Stimulated activated naive CD8-positive, alpha-beta T cell treated with anti-CD3 and anti-CD28 coated beads, Interleukin-15, Interleukin-2, amounts not matched to agents 100 U/mL and 50 U/mL, for 24 hours (primary cell): ENCODE results near the gene SNIP1.
"Not testable (repeated sequence)": the region's sequence is repeated elsewhere in the genome, so short reads cannot be mapped to it uniquely, and the experiment has no call there.

ENCODE experiments used
- ATAC-seq: fragments of 150-1000 bp; cut with Tn5 transposase; one replicate; pipeline ENCODE4 v1.10.0; 2021
- DNase-seq: peaks from one replicate; pipeline ENCODE4 v3.0.0; 2021

Gene SNIP1

GRCh38 chr1:37514350-37515184 lies 39.5 kb downstream of the SNIP1 start, which contains the start of gene MEAF6:
TSS of gene MEAF6 (minus strand) at chr1:37514766. CDS start at chr1:37514746, 20 bp downstream.
- DNase-seq = peak; percentile 88

GRCh38 chr1:37513795-37514349 lies 40.2 kb downstream of the SNIP1 start:
- peak; percentile 72 for DNase-seq
- ATAC-seq = peak; percentile 55

More at GRCh38 chr1:37514350-37515184, 39.5 kb downstream of the SNIP1 start, which contains the start of gene MEAF6:
- ATAC-seq = peak; percentile 91

GRCh38 chr1:37509181-37509580 lies 44.9 kb downstream of the SNIP1 start:
- DNase-seq = no peak
- no peak for ATAC-seq

- DNase-seq (no peak), ATAC-seq (no peak)
These were observed 47.4 kb downstream of the SNIP1 start for GRCh38 chr1:37506740-37507139.

- not testable (repeated sequence) for ATAC-seq, DNase-seq
These were observed 51.3 kb downstream of the SNIP1 start for GRCh38 chr1:37502791-37503190.

- DNase-seq = no peak
- no peak for ATAC-seq
These were observed 52.0 kb downstream of the SNIP1 start for GRCh38 chr1:37502104-37502503.

- no peak for ATAC-seq
- no peak for DNase-seq
These were observed 52.4 kb downstream of the SNIP1 start for GRCh38 chr1:37501661-37502060.

GRCh38 chr1:37498872-37499617 lies 55.0 kb downstream of the SNIP1 start:
- DNase-seq (no peak), ATAC-seq (no peak)

- ATAC-seq (no peak), DNase-seq (no peak)
These were observed 56.3 kb downstream of the SNIP1 start for GRCh38 chr1:37497832-37498231.

- DNase-seq = no peak
- no peak for ATAC-seq
These were observed 58.2 kb downstream of the SNIP1 start for GRCh38 chr1:37495875-37496274.

- ATAC-seq (peak; percentile 46), DNase-seq (no peak)
These were observed 60.6 kb downstream of the SNIP1 start for GRCh38 chr1:37493336-37494098.

- DNase-seq (no peak), ATAC-seq (no peak)
These were observed 66.5 kb downstream of the SNIP1 start for GRCh38 chr1:37487619-37487984.

GRCh38 chr1:37486680-37487618 lies 67.1 kb downstream of the SNIP1 start:
- ATAC-seq (peak; percentile 67), DNase-seq (peak; percentile 90)

GRCh38 chr1:37485902-37486679 lies 68.0 kb downstream of the SNIP1 start:
- ATAC-seq (no peak), DNase-seq (no peak)
